Measurements from ENCODE around the gene AK1.

AK1 gene

DNA sequence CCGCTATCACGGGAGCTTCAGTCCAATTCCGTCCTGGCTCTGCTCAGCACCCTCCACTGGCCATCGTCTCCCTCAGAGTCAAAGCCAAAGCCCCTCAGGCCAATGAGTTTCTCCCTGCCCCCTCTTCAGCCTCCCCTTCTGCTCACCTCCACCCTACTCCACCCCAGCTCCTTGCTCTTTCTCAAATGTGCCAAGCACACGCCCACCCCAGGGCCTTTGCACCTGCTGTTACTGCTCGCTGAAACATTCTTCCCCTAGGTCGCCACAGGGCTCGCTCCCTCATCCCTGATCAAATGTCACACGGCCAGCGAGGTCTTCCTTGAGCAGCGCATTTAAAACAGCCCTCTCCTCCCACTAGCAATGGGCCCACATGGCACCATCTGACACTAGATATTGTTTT, 16.7 kb downstream of the AK1 start:
- TF ChIP-seq, protein P1, sequence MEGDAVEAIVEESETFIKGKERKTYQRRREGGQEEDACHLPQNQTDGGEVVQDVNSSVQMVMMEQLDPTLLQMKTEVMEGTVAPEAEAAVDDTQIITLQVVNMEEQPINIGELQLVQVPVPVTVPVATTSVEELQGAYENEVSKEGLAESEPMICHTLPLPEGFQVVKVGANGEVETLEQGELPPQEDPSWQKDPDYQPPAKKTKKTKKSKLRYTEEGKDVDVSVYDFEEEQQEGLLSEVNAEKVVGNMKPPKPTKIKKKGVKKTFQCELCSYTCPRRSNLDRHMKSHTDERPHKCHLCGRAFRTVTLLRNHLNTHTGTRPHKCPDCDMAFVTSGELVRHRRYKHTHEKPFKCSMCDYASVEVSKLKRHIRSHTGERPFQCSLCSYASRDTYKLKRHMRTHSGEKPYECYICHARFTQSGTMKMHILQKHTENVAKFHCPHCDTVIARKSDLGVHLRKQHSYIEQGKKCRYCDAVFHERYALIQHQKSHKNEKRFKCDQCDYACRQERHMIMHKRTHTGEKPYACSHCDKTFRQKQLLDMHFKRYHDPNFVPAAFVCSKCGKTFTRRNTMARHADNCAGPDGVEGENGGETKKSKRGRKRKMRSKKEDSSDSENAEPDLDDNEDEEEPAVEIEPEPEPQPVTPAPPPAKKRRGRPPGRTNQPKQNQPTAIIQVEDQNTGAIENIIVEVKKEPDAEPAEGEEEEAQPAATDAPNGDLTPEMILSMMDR (IDR thresholded peaks at IDR 0.05), result no peak

DNA sequence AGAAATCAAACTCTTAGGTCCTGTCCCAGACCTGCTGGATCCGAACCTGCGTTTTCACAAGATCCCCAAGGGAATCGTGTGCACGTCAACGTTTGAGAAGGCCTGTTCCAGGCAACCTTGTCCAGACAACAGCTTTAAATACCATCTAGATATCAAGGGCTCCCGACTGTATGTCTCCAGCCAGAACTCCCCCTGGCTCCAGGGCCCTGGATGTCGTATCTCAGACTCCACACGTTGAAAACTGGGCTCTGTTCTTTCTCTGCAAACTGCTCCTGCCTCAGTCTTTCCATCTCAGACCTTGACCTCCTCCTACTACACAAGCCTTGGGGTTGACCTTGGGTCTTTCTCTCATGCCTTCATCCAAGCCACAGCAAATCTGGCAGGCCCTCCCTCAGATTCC, 17.2 kb downstream of the AK1 start:
- TF ChIP-seq, protein P1 (IDR thresholded peaks at IDR 0.05), result no peak

GRCh38 chr9:127858041-127858512, 19.4 kb downstream of the AK1 start:
- TF ChIP-seq, protein P1 (IDR thresholded peaks at IDR 0.05), result no peak

DNA sequence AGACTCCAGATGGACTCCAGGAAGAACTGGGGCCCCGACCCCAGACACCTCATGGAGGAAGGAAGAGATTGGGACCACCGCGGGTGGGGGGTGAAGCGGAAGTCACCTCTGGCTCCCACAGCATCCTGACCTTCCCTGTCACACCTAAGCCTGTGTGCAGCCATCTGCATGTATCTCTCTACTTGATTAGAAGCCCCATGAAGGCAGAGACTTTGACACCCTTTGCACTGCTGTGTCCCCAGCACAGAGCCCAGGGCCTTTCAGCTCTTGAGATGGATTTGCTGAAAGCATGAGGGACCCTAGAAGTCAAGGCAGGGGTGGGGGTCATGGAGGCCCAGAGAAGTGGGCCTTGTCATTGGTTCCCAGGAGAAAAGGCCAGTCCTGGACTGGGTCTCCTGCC, 20.2 kb downstream of the AK1 start:
- TF ChIP-seq, protein P1 (IDR thresholded peaks at IDR 0.05), result no peak

GRCh38 chr9:127856729-127857116, 20.8 kb downstream of the AK1 start:
- TF ChIP-seq, protein P1 (IDR thresholded peaks at IDR 0.05), result no peak

GRCh38 chr9:127856094-127856728, 21.3 kb downstream of the AK1 start:
- TF ChIP-seq, protein P1 (IDR thresholded peaks at IDR 0.05), result no peak

DNA sequence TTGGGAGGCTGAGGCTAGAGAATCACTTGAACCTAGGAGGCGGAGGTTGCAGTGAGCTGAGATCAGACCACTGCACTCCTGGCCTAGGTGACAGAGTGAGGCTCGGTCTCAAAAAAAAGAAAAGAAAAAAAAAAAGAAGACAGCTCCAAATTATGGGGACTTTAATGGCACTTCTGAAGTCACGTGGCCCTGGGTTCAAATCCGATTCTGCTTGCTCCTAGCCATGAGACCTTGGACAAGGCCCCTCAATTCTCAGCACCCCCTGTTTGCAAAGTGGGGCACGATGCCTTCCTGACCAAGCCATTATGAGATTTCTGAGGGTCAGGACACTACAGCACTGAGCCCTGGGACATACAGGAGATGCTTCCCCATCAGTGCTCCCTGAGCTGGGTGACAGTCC, 22.0 kb downstream of the AK1 start:
- TF ChIP-seq, protein P1 (IDR thresholded peaks at IDR 0.05), result no peak

GRCh38 chr9:127854960-127855359, 22.5 kb downstream of the AK1 start:
- TF ChIP-seq, protein P1 (IDR thresholded peaks at IDR 0.05), result no peak

All from LNCAP (cell line).